Gastroesophageal sphincter (tissue), 4 donors: ENCODE results near the gene PARD3. TPM values are rescaled to one million over a fixed set of nuclear protein-coding genes. Genes with fewer than 3 reads are reported as not detected.
"Not testable (repeated sequence)": the region's sequence is repeated elsewhere in the genome, so short reads cannot be mapped to it uniquely, and the experiment has no call there.

ENCODE experiments used
- ATAC-seq: fragments of 150-250 bp; one replicate; pipeline ENCODE4 v1.9.1; 2016; ENCODE audit warnings: mild to moderate bottlenecking, moderate library complexity
- H3K27ac ChIP-seq, 4 donors: fragments of 200-600 bp; sonication (generic) in 3 of 4; 1 replicate in 3 of 4; 2 replicates in 1 of 4; pipeline ENCODE4 v1.5.1; 2016 to 2019
- H3K27me3 ChIP-seq: fragments of 200-600 bp; sonication (generic); one replicate; pipeline ENCODE4 v1.5.1; 2019
- H3K36me3 ChIP-seq, 2 donors: fragments of 200-600 bp; sonication (generic); one replicate each; pipeline ENCODE4 v1.5.1; 2019; ENCODE audit warnings: control low read depth in 1 of 2
- H3K4me1 ChIP-seq, 3 donors: fragments of 200-600 bp; sonication (generic); 1 replicate in 2 of 3; 2 replicates in 1 of 3; pipeline ENCODE4 v1.5.1; 2016 to 2019; ENCODE audit warnings: control low read depth in 2 of 3
- H3K4me3 ChIP-seq, 2 donors: fragments of 200-600 bp; sonication (generic); one replicate each; pipeline ENCODE4 v1.5.1; 2019; ENCODE audit warnings: mild to moderate bottlenecking in 1 of 2, moderate library complexity in 1 of 2
- H3K9me3 ChIP-seq, 3 donors: fragments of 200-600 bp; sonication (generic); one replicate each; pipeline ENCODE4 v1.5.1; 2017 to 2019; ENCODE audit warnings: control low read depth in 2 of 3
- EP300 ChIP-seq: sonication (generic); formaldehyde crosslinking; IDR thresholded peaks from one replicate; pipeline ENCODE4 v1.6.1; 2017; ENCODE audit warnings: antibody characterized with exemption, mild to moderate bottlenecking
- POLR2A ChIP-seq, 2 donors: fragments of 450-650 bp; IDR thresholded peaks; one replicate each; pipeline ENCODE4 v1.6.1; 2017; ENCODE audit warnings: antibody characterized with exemption in 2 of 2, mild to moderate bottlenecking in 2 of 2, moderate library complexity in 1 of 2
- POLR2AphosphoS5 ChIP-seq: sonication (generic); formaldehyde crosslinking; IDR thresholded peaks from one replicate; pipeline ENCODE4 v1.6.1; 2017; ENCODE audit warnings: antibody characterized with exemption
- WGBS, 2 donors: methylation state at CpG; one replicate each; pipeline ENCODE4 v1.1.5; 2018; ENCODE audit warnings: low coverage in 1 of 2; 5-methylcytosine and 5-hydroxymethylcytosine counted together
- total RNA-seq, 4 donors: library from RNA; depleted of rRNA; stranded (reverse); fragments of >200 nt; gene quantifications; one replicate each; pipeline ENCODE4 v1.1.0, GENCODE V29; 2016
- TF ChIP-seq, protein P1 (sequence below), 4 experiments: fragments of 200-600 bp in 2 of 4; fragments of 450-650 bp in 2 of 4; sonication (generic) in 1 of 4; IDR thresholded peaks; one replicate each; pipeline ENCODE4 v1.5.1; 2017 to 2019; ENCODE audit warnings: antibody characterized with exemption in 4 of 4, mild to moderate bottlenecking in 2 of 4, moderate library complexity in 2 of 4

Gene PARD3
- total RNA-seq, 4 donors from 2014 or later: 101 to 127 (median 115) TPM

DNA sequence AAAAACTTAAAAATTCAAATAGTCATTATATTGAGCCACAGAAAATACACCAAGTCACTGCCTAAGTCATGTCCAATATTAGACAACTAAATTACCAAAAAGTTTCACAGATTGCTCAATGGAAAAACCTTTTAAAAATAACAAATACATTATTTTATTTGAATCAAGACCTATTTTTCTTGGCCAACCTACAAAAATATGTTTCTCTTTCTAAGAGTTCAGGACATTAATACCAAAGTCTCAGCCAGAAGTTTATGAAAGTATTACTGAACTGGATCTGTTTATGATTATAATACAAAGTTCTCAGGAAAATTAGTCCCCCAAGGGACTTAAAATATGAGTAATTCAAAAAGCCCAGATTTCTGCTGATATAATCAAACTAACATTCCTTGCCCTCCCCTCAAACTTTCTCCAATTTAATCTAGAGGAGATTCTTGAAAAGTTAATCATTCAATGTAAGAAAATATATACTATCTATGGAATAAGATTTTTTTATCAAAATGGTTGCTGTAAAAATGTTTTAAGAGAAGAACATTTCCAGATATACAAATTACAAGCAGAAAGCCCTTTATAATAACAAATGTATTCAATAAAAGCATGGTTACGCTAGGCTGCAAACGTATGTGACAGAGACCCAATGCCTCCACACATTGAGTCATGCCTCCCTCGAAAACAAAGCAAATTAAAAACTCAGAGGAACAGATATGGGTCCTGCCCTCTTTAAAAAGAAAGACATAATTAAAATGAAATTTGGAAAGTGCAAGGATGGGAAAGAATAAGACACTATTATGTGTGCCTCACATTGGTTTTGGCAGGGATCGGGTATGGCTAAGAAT is 381.6 kb downstream of the PARD3 start:
- Histone ChIP-seq H3K9me3 (no peaks in the 10 kb centered on the region), H3K27me3 (no peaks in the 10 kb centered on the region), H3K27ac (peak overlapping the region in 1 of 4 donors; percentile 20), H3K4me1 (peaks cover 5 to 24% (median 18%) of the 10 kb centered on the region in 3 donors), H3K4me3 (no peak overlapping the region), H3K36me3 (no peaks in the 10 kb centered on the region)
- WGBS, 2 donors: 53 to 56% methylated on average over 4 of the region's 4 CpGs
- TF ChIP-seq POLR2AphosphoS5 (no peak), POLR2A (IDR thresholded peaks at IDR 0.05) (no peak), EP300 (no peak)
- TF ChIP-seq, protein P1, sequence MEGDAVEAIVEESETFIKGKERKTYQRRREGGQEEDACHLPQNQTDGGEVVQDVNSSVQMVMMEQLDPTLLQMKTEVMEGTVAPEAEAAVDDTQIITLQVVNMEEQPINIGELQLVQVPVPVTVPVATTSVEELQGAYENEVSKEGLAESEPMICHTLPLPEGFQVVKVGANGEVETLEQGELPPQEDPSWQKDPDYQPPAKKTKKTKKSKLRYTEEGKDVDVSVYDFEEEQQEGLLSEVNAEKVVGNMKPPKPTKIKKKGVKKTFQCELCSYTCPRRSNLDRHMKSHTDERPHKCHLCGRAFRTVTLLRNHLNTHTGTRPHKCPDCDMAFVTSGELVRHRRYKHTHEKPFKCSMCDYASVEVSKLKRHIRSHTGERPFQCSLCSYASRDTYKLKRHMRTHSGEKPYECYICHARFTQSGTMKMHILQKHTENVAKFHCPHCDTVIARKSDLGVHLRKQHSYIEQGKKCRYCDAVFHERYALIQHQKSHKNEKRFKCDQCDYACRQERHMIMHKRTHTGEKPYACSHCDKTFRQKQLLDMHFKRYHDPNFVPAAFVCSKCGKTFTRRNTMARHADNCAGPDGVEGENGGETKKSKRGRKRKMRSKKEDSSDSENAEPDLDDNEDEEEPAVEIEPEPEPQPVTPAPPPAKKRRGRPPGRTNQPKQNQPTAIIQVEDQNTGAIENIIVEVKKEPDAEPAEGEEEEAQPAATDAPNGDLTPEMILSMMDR (IDR thresholded peaks at IDR 0.05): no peak
- peak; percentile 43 for ATAC-seq

DNA sequence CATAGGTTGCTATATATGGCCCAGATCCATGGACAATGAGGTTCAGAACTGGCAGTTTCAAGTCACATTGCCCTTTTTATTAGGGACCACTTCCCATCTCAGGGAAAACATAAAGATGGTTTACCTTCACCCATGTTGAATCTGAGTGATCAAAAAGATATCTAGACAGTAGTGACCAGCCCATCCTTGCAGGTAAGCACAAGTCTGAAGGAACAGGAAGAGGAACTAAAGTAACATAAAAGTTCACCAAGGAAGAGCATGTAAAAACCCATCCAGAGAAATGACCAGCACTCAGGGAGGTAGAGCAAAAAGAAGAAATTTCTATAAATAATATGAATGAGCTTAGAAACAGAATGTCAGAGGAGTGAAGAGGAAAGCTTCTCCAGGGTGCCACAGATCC is 382.5 kb downstream of the PARD3 start:
- no peak for ATAC-seq
- Histone ChIP-seq H3K4me3 (no peak overlapping the region), H3K27me3 (no peaks in the 10 kb centered on the region), H3K27ac (no peak overlapping the region), H3K9me3 (no peaks in the 10 kb centered on the region), H3K4me1 (peaks cover 5 to 24% (median 18%) of the 10 kb centered on the region in 3 donors), H3K36me3 (no peaks in the 10 kb centered on the region)
- no peak for TF ChIP-seq POLR2AphosphoS5
- TF ChIP-seq, protein P1 (IDR thresholded peaks at IDR 0.05): no peak

- 91 to 100% methylated on average over 2 to 3 of the region's 3 CpGs for WGBS, 2 donors
Observed at GRCh38 chr10:34430685-34431084, 384.4 kb downstream of the PARD3 start.

GRCh38 chr10:34428501-34428900 is 386.6 kb downstream of the PARD3 start:
- no peak for ATAC-seq
- no peaks in the 10 kb centered on the region for H3K9me3 ChIP-seq
- TF ChIP-seq POLR2A (IDR thresholded peaks at IDR 0.05) (no peak), POLR2AphosphoS5 (no peak), EP300 (no peak)
- TF ChIP-seq, protein P1 (IDR thresholded peaks at IDR 0.05): no peak
- H3K4me3 ChIP-seq: no peak overlapping the region
- no peak overlapping the region for H3K27ac ChIP-seq
- peaks cover 0 to 12% (median 11%) of the 10 kb centered on the region in 3 donors for H3K4me1 ChIP-seq
- H3K27me3 ChIP-seq: no peaks in the 10 kb centered on the region
- H3K36me3 ChIP-seq: no peaks in the 10 kb centered on the region
- WGBS, 2 donors: 35 to 50% methylated on average over 2 of the region's 3 CpGs

More at GRCh38 chr10:34430685-34431084, 384.4 kb downstream of the PARD3 start:
- TF ChIP-seq EP300: no peak
- TF ChIP-seq POLR2AphosphoS5: no peak
- no peak for TF ChIP-seq POLR2A (IDR thresholded peaks at IDR 0.05)
- TF ChIP-seq, protein P1 (IDR thresholded peaks at IDR 0.05): no peak
- Histone ChIP-seq H3K4me1 (peaks cover 5 to 24% (median 18%) of the 10 kb centered on the region in 3 donors), H3K4me3 (no peak overlapping the region), H3K27me3 (no peaks in the 10 kb centered on the region), H3K36me3 (no peaks in the 10 kb centered on the region), H3K27ac (no peak overlapping the region), H3K9me3 (no peaks in the 10 kb centered on the region)
- no peak for ATAC-seq

DNA sequence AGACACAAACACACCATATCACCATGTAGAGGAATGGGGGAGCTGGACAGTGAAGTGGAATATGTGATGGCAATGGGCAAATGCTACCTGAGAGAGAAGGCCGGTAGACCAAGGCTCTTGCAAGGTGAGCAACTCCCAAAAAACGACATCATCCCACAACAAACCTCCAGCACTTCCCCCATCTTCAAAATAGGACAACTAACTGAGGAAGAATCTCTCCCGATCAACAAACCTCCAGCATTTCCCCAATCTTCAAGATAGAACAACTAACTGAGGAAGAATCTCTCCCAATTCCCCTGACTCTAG is 387.2 kb downstream of the PARD3 start:
- Histone ChIP-seq H3K9me3 (no peaks in the 10 kb centered on the region), H3K4me3 (no peak overlapping the region), H3K36me3 (no peaks in the 10 kb centered on the region), H3K4me1 (peaks cover 0 to 6% (median 4%) of the 10 kb centered on the region in 3 donors), H3K27ac (no peak overlapping the region), H3K27me3 (no peaks in the 10 kb centered on the region)
- no peak for ATAC-seq
- WGBS, 2 donors: 82 to 90% methylated on average over 2 to 3 of the region's 3 CpGs
- no peak for TF ChIP-seq POLR2A (IDR thresholded peaks at IDR 0.05)
- TF ChIP-seq, protein P1 (IDR thresholded peaks at IDR 0.05): no peak
- no peak for TF ChIP-seq POLR2AphosphoS5
- no peak for TF ChIP-seq EP300

GRCh38 chr10:34427158-34427910 is 387.8 kb downstream of the PARD3 start:
- ATAC-seq, H3K36me3 ChIP-seq, H3K4me3 ChIP-seq, H3K9me3 ChIP-seq, H3K4me1 ChIP-seq, H3K27me3 ChIP-seq, H3K27ac ChIP-seq: not testable (repeated sequence)
- 89 to 96% methylated on average over 4 to 16 of the region's 20 CpGs for WGBS, 2 donors

- H3K27me3 ChIP-seq, H3K27ac ChIP-seq, H3K9me3 ChIP-seq, H3K36me3 ChIP-seq, H3K4me3 ChIP-seq, ATAC-seq, H3K4me1 ChIP-seq: not testable (repeated sequence)
- 94 to 96% methylated on average over 5 to 6 of the region's 7 CpGs for WGBS, 2 donors
Observed at GRCh38 chr10:34426538-34427157, 388.4 kb downstream of the PARD3 start.
